Ascending aorta (tissue), 2 donors: ENCODE measurements around the gene MTR. TPM values are rescaled to one million over a fixed set of nuclear protein-coding genes. Genes with fewer than 3 reads are reported as not detected.

Experiments
- DNase-seq, 2 donors: peaks; one replicate each; pipeline ENCODE4 v3.0.0-alpha.2; 2019; ENCODE audit warnings: low spot score in 2 of 2
- H3K27ac ChIP-seq, 2 donors: fragments of 200-600 bp; sonication (generic); one replicate each; pipeline ENCODE4 v1.5.1; 2016 to 2017; ENCODE audit warnings: mild to moderate bottlenecking in 1 of 2
- H3K27me3 ChIP-seq: fragments of 200-600 bp; sonication (generic); one replicate; pipeline ENCODE4 v1.5.1; 2017
- H3K36me3 ChIP-seq, 2 donors: fragments of 200-600 bp; sonication (generic); one replicate each; pipeline ENCODE4 v1.5.1; 2016
- H3K4me1 ChIP-seq, 2 donors: fragments of 200-600 bp; sonication (generic); one replicate each; pipeline ENCODE4 v1.5.1; 2016 to 2017; ENCODE audit warnings: mild to moderate bottlenecking in 1 of 2
- H3K4me3 ChIP-seq, 2 donors: fragments of 200-600 bp; sonication (generic); one replicate each; pipeline ENCODE4 v1.5.1; 2016 to 2017; ENCODE audit warnings: mild to moderate bottlenecking in 1 of 2
- H3K9me3 ChIP-seq, 2 donors: fragments of 200-600 bp; sonication (generic); one replicate each; pipeline ENCODE4 v1.5.1; 2016
- intact Hi-C: fragments of 100-400 bp; cut with DNase I; formaldehyde crosslinking; loops from one replicate; pipeline ENCODE4 v1.15.1; 2023
- total RNA-seq: library from RNA; depleted of rRNA; stranded (reverse); fragments of >200 nt; gene quantifications from one replicate; pipeline ENCODE4 v1.1.0, GENCODE V29; 2016
- TF ChIP-seq, protein P1 (sequence below), 3 experiments: fragments of 200-600 bp in 2 of 3; fragments of 450-650 bp in 1 of 3; sonication (generic) in 2 of 3; IDR thresholded peaks; one replicate each; pipeline ENCODE4 v1.5.1; 2016 to 2019; ENCODE audit warnings: antibody characterized with exemption in 3 of 3, mild to moderate bottlenecking in 1 of 3, moderate library complexity in 1 of 3

MTR gene
- total RNA-seq, 1 donor from 2014 or later = 36.1 TPM

- intact Hi-C loops = loop anchor here (5.0 kb wide), 1 partner anchor 506 kb away; no protein-coding TSS in a partner anchor
- no peak for DNase-seq
- Histone ChIP-seq H3K27me3 (no peaks in the 10 kb centered on the region), H3K4me3 (no peak overlapping the region), H3K9me3 (no peaks in the 10 kb centered on the region), H3K27ac (no peak overlapping the region), H3K36me3 (peaks cover 42 to 47% of the 10 kb centered on the region in 2 donors), H3K4me1 (peaks cover 0 to 2% of the 10 kb centered on the region in 2 donors)
- TF ChIP-seq, protein P1, sequence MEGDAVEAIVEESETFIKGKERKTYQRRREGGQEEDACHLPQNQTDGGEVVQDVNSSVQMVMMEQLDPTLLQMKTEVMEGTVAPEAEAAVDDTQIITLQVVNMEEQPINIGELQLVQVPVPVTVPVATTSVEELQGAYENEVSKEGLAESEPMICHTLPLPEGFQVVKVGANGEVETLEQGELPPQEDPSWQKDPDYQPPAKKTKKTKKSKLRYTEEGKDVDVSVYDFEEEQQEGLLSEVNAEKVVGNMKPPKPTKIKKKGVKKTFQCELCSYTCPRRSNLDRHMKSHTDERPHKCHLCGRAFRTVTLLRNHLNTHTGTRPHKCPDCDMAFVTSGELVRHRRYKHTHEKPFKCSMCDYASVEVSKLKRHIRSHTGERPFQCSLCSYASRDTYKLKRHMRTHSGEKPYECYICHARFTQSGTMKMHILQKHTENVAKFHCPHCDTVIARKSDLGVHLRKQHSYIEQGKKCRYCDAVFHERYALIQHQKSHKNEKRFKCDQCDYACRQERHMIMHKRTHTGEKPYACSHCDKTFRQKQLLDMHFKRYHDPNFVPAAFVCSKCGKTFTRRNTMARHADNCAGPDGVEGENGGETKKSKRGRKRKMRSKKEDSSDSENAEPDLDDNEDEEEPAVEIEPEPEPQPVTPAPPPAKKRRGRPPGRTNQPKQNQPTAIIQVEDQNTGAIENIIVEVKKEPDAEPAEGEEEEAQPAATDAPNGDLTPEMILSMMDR (IDR thresholded peaks at IDR 0.05) = no peak
These were observed 91.1 kb downstream of the MTR start for GRCh38 chr1:236886199-236886598.

DNA sequence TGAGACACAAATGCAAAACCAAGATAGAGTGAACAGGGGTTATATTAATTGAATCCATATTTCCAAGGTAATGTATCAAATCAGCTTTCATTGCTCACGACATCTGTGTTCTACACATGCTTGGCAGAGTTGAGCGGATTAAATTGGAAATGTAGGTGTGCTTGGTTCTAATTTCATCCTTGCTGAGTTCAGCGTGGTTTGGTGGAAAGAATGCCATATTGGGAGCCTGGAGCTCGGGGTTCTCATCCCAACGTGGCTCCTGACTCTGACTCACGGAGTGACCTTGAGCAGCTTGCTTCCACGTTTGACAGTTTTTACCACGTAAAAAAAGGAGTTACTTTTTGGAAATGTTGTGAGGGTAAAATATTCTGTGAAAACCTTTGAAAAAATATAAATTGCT is 92.0 kb downstream of the MTR start:
- Histone ChIP-seq H3K4me3 (no peak overlapping the region), H3K27ac (no peak overlapping the region), H3K27me3 (no peaks in the 10 kb centered on the region), H3K9me3 (no peaks in the 10 kb centered on the region), H3K36me3 (peaks cover 51 to 53% of the 10 kb centered on the region in 2 donors), H3K4me1 (peaks cover 0 to 2% of the 10 kb centered on the region in 2 donors)
- DNase-seq = no peak
- intact Hi-C loops = loop anchor here (5.0 kb wide), 1 partner anchor 505 kb away; no protein-coding TSS in a partner anchor
- TF ChIP-seq, protein P1 (IDR thresholded peaks at IDR 0.05) = no peak

DNA sequence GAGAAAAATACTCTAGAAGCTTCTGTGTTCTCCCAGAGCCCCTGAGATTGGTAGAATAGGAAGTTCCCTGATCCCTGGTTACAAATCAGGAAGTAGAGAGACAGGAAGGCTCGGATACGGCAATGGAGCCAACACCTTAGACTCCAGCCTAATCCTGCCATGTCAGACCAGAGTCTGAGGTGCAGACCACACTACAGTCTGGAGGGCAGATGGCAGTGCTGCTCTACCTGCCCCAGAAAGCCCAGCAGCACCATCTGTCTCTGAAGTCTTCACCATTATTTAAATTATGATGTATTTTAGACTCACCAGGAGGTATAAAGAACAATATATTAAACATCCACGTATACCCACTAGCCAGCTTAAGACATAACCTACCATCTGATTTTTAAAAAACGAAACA is 93.0 kb downstream of the MTR start:
- peaks cover 57 to 63% of the 10 kb centered on the region in 2 donors for H3K36me3 ChIP-seq
- H3K4me1 ChIP-seq = peaks cover 0 to 2% of the 10 kb centered on the region in 2 donors

DNA sequence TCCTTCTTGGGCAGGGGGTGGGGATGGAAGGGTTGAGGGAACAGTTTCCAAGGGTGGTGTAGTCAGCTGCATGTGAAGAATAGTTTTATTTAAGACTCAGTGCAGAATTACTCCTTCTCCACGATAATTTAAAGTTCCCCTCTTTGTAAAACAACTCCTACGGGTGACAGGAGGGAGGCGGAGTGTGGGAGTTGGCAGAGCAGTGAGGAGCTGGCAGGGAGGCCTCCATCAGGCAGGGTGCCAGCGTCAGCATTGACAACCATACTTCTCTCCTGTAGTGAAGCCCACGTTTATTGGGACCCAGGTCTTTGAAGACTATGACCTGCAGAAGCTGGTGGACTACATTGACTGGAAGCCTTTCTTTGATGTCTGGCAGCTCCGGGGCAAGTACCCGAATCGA is 93.8 kb downstream of the MTR start:
- Histone ChIP-seq H3K4me3 (no peak overlapping the region), H3K27ac (no peak overlapping the region), H3K36me3 (peaks cover 64 to 71% of the 10 kb centered on the region in 2 donors), H3K4me1 (peaks cover 0 to 2% of the 10 kb centered on the region in 2 donors), H3K27me3 (no peaks in the 10 kb centered on the region), H3K9me3 (no peaks in the 10 kb centered on the region)
- TF ChIP-seq, protein P1 (IDR thresholded peaks at IDR 0.05) = no peak
- intact Hi-C loops = loop anchor here (5.0 kb wide), 1 partner anchor 503 kb away; no protein-coding TSS in a partner anchor
- DNase-seq = no peak

More for the DNA sequence above, 93.0 kb downstream of the MTR start:
- Histone ChIP-seq H3K9me3 (no peaks in the 10 kb centered on the region), H3K27ac (no peak overlapping the region), H3K4me3 (no peak overlapping the region), H3K27me3 (no peaks in the 10 kb centered on the region)
- TF ChIP-seq, protein P1 (IDR thresholded peaks at IDR 0.05) = no peak
- no peak for DNase-seq
- intact Hi-C loops = loop anchor here (5.0 kb wide), 1 partner anchor 504 kb away; no protein-coding TSS in a partner anchor

- no peak overlapping the region for H3K4me3 ChIP-seq
- intact Hi-C loops = loop anchor here (10.0 kb wide), 1 partner anchor 154 kb away; the partner anchor contains the start of gene RYR2
- H3K4me1 ChIP-seq = peaks cover 0 to 2% of the 10 kb centered on the region in 2 donors
- DNase-seq = no peak
- H3K27ac ChIP-seq = no peak overlapping the region
- H3K36me3 ChIP-seq = peaks cover 66 to 85% of the 10 kb centered on the region in 2 donors
- no peaks in the 10 kb centered on the region for H3K27me3 ChIP-seq
- no peaks in the 10 kb centered on the region for H3K9me3 ChIP-seq
- TF ChIP-seq, protein P1 (IDR thresholded peaks at IDR 0.05) = no peak
These were observed 95.3 kb downstream of the MTR start for GRCh38 chr1:236890152-236891056.
